Measurements from ENCODE around the gene NPAS2.

The NPAS2 gene

DNA sequence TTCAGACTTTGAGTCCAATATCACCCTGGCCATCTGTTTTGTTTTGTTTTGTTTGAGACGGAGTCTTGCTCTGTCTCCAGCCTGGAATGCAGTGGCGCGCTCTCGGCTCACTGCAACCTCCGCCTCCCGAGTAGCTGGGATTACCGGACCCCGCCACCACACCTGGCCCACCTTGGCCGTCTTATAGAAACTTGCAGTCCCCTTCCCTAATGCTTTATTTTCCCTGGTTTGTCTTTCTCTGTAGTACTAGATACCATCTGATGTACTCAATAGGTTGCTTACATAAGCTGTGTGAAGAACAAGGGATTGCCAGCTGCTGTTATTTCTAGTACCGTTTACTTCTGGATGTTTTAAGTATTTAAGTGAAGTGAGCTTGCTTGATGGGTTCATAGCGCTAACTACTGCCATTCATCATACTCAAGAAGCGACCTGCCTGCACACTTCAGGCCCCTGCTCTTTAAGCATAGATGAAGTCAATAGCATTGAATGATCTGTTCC, 183.4 kb downstream of the NPAS2 start:
- DNase-seq, result no peak
- intact Hi-C loops (cut with DNase I; ENCODE audit: low total_unique reads), result no loop called here
- no peaks in the 10 kb centered on the region for H3K9me3 ChIP-seq
- H3K4me1 ChIP-seq, result peaks cover 0 to 21% (median 12%) of the 10 kb centered on the region in 4 donors
- TF ChIP-seq, protein P1, sequence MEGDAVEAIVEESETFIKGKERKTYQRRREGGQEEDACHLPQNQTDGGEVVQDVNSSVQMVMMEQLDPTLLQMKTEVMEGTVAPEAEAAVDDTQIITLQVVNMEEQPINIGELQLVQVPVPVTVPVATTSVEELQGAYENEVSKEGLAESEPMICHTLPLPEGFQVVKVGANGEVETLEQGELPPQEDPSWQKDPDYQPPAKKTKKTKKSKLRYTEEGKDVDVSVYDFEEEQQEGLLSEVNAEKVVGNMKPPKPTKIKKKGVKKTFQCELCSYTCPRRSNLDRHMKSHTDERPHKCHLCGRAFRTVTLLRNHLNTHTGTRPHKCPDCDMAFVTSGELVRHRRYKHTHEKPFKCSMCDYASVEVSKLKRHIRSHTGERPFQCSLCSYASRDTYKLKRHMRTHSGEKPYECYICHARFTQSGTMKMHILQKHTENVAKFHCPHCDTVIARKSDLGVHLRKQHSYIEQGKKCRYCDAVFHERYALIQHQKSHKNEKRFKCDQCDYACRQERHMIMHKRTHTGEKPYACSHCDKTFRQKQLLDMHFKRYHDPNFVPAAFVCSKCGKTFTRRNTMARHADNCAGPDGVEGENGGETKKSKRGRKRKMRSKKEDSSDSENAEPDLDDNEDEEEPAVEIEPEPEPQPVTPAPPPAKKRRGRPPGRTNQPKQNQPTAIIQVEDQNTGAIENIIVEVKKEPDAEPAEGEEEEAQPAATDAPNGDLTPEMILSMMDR (IDR thresholded peaks at IDR 0.05), result no peak
- peak overlapping the region; percentile 85 to 91 for H3K27ac ChIP-seq
- H3K4me3 ChIP-seq, result peak overlapping the region; percentile 80 to 94
- H3K27me3 ChIP-seq, result no peaks in the 10 kb centered on the region
- H3K36me3 ChIP-seq, result peaks cover 41 to 48% (median 47%) of the 10 kb centered on the region in 3 donors

DNA sequence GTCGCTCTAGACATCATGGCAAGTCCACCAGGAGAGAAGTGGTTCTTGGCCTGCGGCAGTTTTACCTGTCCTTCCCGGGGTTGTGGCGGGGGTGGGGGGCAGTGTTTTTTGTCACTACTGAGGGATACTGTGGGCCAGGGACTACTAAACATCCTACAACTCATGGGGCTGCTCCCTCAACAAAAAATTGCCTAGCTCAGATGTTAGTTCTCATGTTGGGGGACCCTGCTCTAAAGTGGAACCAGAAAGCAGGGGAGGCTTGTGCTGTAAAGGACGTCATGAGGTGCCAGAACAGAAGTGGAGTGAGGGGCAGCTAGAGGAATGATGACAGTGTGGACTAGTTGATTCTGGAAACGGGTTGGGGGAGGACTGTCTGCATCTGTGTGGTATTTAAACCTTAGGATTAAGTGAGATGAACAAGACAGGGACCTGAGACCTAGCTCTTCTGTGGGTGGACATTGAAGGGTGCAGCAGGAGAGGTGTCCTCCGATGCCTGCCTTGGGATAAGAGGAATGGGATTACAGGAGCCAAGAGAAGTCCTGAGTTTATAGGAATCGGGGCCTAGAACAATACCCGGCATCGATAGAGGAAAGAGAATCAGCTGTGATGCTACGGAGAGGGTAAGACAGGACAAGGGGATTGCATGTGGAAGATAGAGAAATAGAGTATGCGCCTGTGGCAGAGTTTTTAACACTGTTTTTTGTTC, 184.8 kb downstream of the NPAS2 start:
- Histone ChIP-seq H3K4me3 (no peak overlapping the region), H3K36me3 (peaks cover 41 to 58% (median 47%) of the 10 kb centered on the region in 3 donors), H3K9me3 (no peaks in the 10 kb centered on the region), H3K27ac (no peak overlapping the region), H3K4me1 (peaks cover 0 to 21% (median 12%) of the 10 kb centered on the region in 4 donors), H3K27me3 (no peaks in the 10 kb centered on the region)
- intact Hi-C loops (cut with DNase I; ENCODE audit: low total_unique reads), result loop anchor here (2.0 kb wide), 1 partner anchor 146 kb away; the partner anchor contains the start of gene TBC1D8
- no peak for DNase-seq
- TF ChIP-seq, protein P1 (IDR thresholded peaks at IDR 0.05), result no peak

DNA sequence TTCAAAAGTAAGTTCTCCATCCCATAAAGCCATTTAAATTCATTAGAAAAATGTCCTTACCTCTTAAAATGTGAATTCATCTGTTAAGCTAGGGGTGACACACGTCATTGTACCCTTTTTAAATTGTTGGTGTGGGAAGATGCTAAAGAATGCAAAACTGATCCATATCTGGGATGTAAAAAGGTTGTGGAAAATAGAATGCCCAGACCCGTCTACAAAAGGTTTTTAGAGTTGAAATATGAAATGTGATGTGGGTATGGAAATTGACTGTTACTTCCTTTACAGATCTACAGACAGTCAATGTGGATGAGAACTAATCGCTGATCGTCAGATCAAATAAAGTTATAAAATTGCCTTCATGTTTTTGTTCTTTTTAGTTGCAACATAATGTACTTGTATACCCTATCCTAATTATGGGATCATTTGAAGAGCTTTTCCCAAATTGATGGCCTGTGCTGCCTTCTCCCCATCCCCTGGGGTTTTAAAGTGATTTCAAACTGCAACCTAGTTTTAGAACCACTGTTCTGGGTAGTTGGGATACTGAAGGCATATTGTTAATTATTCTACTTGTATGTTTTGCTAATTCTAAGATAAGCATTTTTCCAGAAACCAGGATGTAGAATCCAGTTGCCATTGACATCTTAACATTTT, 186.3 kb downstream of the NPAS2 start:
- intact Hi-C loops (cut with DNase I; ENCODE audit: low total_unique reads), result no loop called here
- peaks cover 50 to 70% (median 57%) of the 10 kb centered on the region in 3 donors for H3K36me3 ChIP-seq
- no peak for DNase-seq
- TF ChIP-seq, protein P1 (IDR thresholded peaks at IDR 0.05), result no peak
- H3K4me1 ChIP-seq, result peaks cover 0 to 21% (median 12%) of the 10 kb centered on the region in 4 donors
- H3K4me3 ChIP-seq, result no peak overlapping the region
- H3K9me3 ChIP-seq, result no peaks in the 10 kb centered on the region
- H3K27ac ChIP-seq, result no peak overlapping the region
- no peaks in the 10 kb centered on the region for H3K27me3 ChIP-seq

DNA sequence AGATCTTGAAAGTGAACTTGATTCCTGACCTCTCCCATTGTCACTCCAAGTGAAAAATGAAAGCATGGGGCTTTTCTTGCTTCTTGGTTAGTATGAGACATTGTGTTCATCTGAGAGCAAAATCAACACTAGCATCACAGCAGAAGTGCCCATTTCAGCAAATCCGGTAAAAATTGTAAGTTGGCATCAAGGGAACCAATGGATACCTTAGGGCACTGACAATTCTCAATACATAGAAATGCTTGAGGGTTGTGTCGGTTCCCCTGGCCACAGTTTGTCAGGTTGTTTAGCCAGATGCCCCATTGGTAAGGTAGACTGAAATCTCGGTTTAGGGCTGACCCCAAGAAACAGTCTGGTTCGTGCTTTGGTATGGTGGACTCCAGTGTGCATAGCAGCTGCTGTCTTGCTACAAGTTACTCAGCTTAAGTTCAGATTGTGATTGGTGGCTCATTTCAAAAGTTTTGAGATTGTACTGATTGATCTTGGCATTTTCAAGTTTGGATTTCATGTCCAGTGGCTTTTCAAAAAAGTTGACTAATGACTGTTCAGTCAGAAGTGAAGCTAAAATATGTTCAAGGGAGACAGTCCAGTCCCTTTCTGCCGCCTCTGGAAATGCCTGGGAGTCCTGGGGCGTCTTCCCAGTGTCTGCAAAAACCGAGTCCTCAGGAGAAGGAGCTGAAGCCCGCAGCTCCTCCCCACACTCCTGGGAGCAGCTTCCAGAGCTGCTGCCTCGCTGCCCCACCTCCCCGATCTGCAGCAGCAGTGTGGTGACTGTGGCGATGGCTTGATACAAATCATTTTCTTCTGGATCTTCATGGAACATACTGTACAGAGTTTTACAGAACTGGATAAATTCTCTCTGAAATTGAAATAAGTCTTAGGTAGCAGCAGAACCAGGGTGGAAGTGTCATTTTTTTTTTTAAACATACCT, 187.7 kb downstream of the NPAS2 start:
- no peak overlapping the region for H3K4me3 ChIP-seq
- intact Hi-C loops (cut with DNase I; ENCODE audit: low total_unique reads), result no loop called here
- peaks cover 0 to 14% (median 10%) of the 10 kb centered on the region in 4 donors for H3K4me1 ChIP-seq
- H3K36me3 ChIP-seq, result peaks cover 54 to 76% (median 64%) of the 10 kb centered on the region in 3 donors
- H3K9me3 ChIP-seq, result no peaks in the 10 kb centered on the region
- no peak for DNase-seq
- H3K27ac ChIP-seq, result no peak overlapping the region
- H3K27me3 ChIP-seq, result no peaks in the 10 kb centered on the region
- TF ChIP-seq, protein P1 (IDR thresholded peaks at IDR 0.05), result no peak

- Histone ChIP-seq H3K9me3 (no peaks in the 10 kb centered on the region), H3K4me1 (no peaks in the 10 kb centered on the region), H3K36me3 (peaks cover 31 to 49% (median 37%) of the 10 kb centered on the region in 3 donors), H3K27ac (no peak overlapping the region), H3K4me3 (no peak overlapping the region), H3K27me3 (no peaks in the 10 kb centered on the region)
- DNase-seq, result no peak
- intact Hi-C loops (cut with DNase I; ENCODE audit: low total_unique reads), result no loop called here
- TF ChIP-seq, protein P1 (IDR thresholded peaks at IDR 0.05), result no peak
These were observed 191.2 kb downstream of the NPAS2 start for GRCh38 chr2:101011152-101011551.

All from tibial artery (tissue), 4 donors.